Erythroblast (primary cell): ENCODE results near the gene GNB3.

Experiments
- GATA1 ChIP-seq: IDR thresholded peaks from 2 replicates; pipeline ENCODE4 v1.6.1; 2011; ENCODE audit warnings: low read depth, mild to moderate bottlenecking, control low read depth, low read length, moderate library complexity
- POLR2A ChIP-seq: IDR thresholded peaks from 2 replicates; pipeline ENCODE4 v1.6.1; 2011; ENCODE audit warnings: mild to moderate bottlenecking, low read length

- TF ChIP-seq POLR2A (no peak), GATA1 (no peak)
Observed at GRCh38 chr12:6813363-6813762, 27.4 kb upstream of the GNB3 start.
